GM12801 (cell line): ENCODE results near the gene CDC45.

Source experiments
- CTCF ChIP-seq: IDR thresholded peaks from one replicate; pipeline ENCODE4 v1.5.1; 2011; ENCODE audit warnings: control low read depth; ENCODE audit not compliant: insufficient read length; ENCODE audit errors: extremely low read depth

CDC45 gene

GRCh38 chr22:19454156-19454555, 25.6 kb upstream of the CDC45 start:
- TF ChIP-seq CTCF: no peak

DNA sequence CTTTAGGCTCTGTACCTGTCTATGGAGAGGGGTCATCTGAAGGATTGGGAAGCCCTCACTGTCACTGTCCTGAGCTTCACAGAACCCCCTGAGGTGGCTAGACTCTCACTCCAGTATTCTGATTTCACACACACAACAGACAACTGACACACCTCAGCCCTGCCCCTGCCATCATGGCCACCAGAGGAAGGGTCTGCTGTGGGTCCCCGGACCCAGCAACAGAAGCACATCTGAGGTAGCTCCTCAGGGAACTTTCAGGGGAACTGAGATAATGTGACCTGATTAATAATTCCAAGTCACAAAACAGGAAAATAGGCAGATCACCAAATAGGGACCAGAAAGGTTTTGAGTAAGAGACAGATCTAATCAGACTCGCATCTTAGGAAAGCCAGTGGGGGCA, 24.7 kb upstream of the CDC45 start:
- no peak for TF ChIP-seq CTCF

- TF ChIP-seq CTCF: no peak
Measured at GRCh38 chr22:19455585-19456370, 23.9 kb upstream of the CDC45 start.

GRCh38 chr22:19456541-19456940, 23.2 kb upstream of the CDC45 start:
- TF ChIP-seq CTCF: no peak

- no peak for TF ChIP-seq CTCF
Measured at GRCh38 chr22:19457828-19458428, 21.8 kb upstream of the CDC45 start.

- no peak for TF ChIP-seq CTCF
Measured at GRCh38 chr22:19460036-19460435, 19.7 kb upstream of the CDC45 start.

DNA sequence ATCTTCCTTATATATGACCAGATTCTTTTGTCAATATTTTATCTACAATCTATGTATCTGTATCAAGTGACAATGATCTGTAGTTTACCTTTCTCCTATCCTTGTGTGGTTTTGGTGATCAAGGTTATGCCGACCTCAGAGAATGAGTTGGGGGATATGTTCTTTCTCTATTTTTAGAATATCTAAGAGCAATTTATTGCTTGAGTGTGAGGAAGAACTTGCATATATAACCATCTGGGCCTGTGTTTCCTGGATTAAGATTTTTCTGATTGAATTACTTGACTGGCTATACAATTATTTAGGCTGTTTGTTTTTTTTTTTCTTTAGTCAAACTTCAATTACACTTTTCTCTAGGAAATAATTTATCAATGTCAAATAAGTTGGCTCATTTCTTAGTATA, 18.2 kb upstream of the CDC45 start:
- no peak for TF ChIP-seq CTCF
